Testis (tissue), 3 donors: ENCODE data around the gene MAP2K4. TPM values are rescaled to one million over a fixed set of nuclear protein-coding genes. Genes with fewer than 3 reads are reported as not detected.

Experiments
- DNase-seq: peaks from one replicate; pipeline ENCODE4 v3.0.0-alpha.2; 2019
- H3K27ac ChIP-seq, 2 donors: fragments of 200-600 bp; sonication (generic); one replicate each; pipeline ENCODE4 v1.5.1; 2019
- H3K27me3 ChIP-seq: fragments of 200-600 bp; sonication (generic); one replicate; pipeline ENCODE4 v1.5.1; 2019
- H3K36me3 ChIP-seq: fragments of 200-600 bp; sonication (generic); one replicate; pipeline ENCODE4 v1.5.1; 2017; ENCODE audit warnings: low read depth; ENCODE audit errors: missing control alignments
- H3K4me1 ChIP-seq: fragments of 200-600 bp; sonication (generic); one replicate; pipeline ENCODE4 v1.5.1; 2019
- H3K4me3 ChIP-seq, 2 donors: fragments of 200-600 bp; sonication (generic); one replicate each; pipeline ENCODE4 v1.5.1; 2017 to 2019
- H3K9me3 ChIP-seq: fragments of 200-600 bp; sonication (generic); one replicate; pipeline ENCODE4 v1.5.1; 2017
- CTCF ChIP-seq, 3 experiments: fragments of 450-650 bp in 2 of 3; fragments of 200-600 bp in 1 of 3; sonication (generic) in 1 of 3; IDR thresholded peaks; one replicate each; pipeline ENCODE4 v1.5.1; 2016 to 2019; ENCODE audit warnings: antibody characterized with exemption in 3 of 3, mild to moderate bottlenecking in 2 of 3, moderate library complexity in 1 of 3
- POLR2A ChIP-seq: fragments of 450-650 bp; IDR thresholded peaks from one replicate; pipeline ENCODE4 v1.6.1; 2017; ENCODE audit warnings: antibody characterized with exemption, mild to moderate bottlenecking, moderate library complexity
- WGBS, 2 donors: methylation state at CpG; one replicate each; pipeline ENCODE4 v1.1.5; 2018; 5-methylcytosine and 5-hydroxymethylcytosine counted together
- intact Hi-C: fragments of 100-400 bp; cut with DNase I; formaldehyde crosslinking; loops from one replicate; pipeline ENCODE4 v1.15.1; 2023; ENCODE audit warnings: low total_unique reads
- polyA plus RNA-seq: library from polyadenylated mRNA; stranded (reverse); fragments of 350-450 nt; fragmentation: Illumina TruSeq; extraction: RNeasy Lipid Tissue Mini Kit (QIAGEN cat#74804); gene quantifications from one replicate; pipeline ENCODE4 v1.2.3, GENCODE V29; 2014; ENCODE audit warnings: low read depth, low replicate concordance; ENCODE audit not compliant: insufficient read depth
- total RNA-seq, 2 donors: library from RNA; depleted of rRNA; stranded (reverse); fragments of >200 nt; gene quantifications; one replicate each; pipeline ENCODE4 v1.2.3, GENCODE V29; 2016

The MAP2K4 gene
- total and polyA plus RNA-seq, 3 donors from 2014 or later = 22.4 to 47.7 (median 46.3) TPM

GRCh38 chr17:12113156-12113555, 92.5 kb downstream of the MAP2K4 start:
- H3K36me3 ChIP-seq = no peaks in the 10 kb centered on the region
- no peak overlapping the region for H3K4me3 ChIP-seq
- no peak for TF ChIP-seq POLR2A
- no peak for TF ChIP-seq CTCF (IDR thresholded peaks at IDR 0.05)
- H3K27ac ChIP-seq = no peak overlapping the region
- 82 to 86% methylated on average over 2 of the region's 2 CpGs for WGBS, 2 donors
- intact Hi-C loops = no loop called here
- no peak for DNase-seq
- no peaks in the 10 kb centered on the region for H3K4me1 ChIP-seq
- H3K9me3 ChIP-seq = no peaks in the 10 kb centered on the region
- H3K27me3 ChIP-seq = no peaks in the 10 kb centered on the region

GRCh38 chr17:12114686-12115418, 94.2 kb downstream of the MAP2K4 start:
- no peak for DNase-seq
- Histone ChIP-seq H3K9me3 (no peaks in the 10 kb centered on the region), H3K4me1 (no peaks in the 10 kb centered on the region), H3K27me3 (no peaks in the 10 kb centered on the region), H3K36me3 (no peaks in the 10 kb centered on the region), H3K4me3 (no peak overlapping the region), H3K27ac (no peak overlapping the region)
- intact Hi-C loops = no loop called here
- 79 to 87% methylated on average over 3 of the region's 3 CpGs for WGBS, 2 donors
- TF ChIP-seq POLR2A (no peak), CTCF (IDR thresholded peaks at IDR 0.05) (no peak)

- TF ChIP-seq CTCF (IDR thresholded peaks at IDR 0.05) (no peak), POLR2A (no peak)
- H3K36me3 ChIP-seq = no peaks in the 10 kb centered on the region
- intact Hi-C loops = no loop called here
Measured at GRCh38 chr17:12116143-12116542, 95.5 kb downstream of the MAP2K4 start.

GRCh38 chr17:12118617-12119016, 97.9 kb downstream of the MAP2K4 start:
- WGBS, 2 donors = 88 to 97% methylated on average over 3 of the region's 3 CpGs
- DNase-seq = no peak
- H3K27ac ChIP-seq = no peak overlapping the region
- no peaks in the 10 kb centered on the region for H3K9me3 ChIP-seq
- no peaks in the 10 kb centered on the region for H3K4me1 ChIP-seq
- H3K27me3 ChIP-seq = no peaks in the 10 kb centered on the region
- TF ChIP-seq CTCF (IDR thresholded peaks at IDR 0.05) (no peak), POLR2A (no peak)
- H3K4me3 ChIP-seq = no peak overlapping the region
- H3K36me3 ChIP-seq = no peaks in the 10 kb centered on the region
- intact Hi-C loops = no loop called here

More at GRCh38 chr17:12116143-12116542, 95.5 kb downstream of the MAP2K4 start:
- no peak overlapping the region for H3K4me3 ChIP-seq
- H3K27ac ChIP-seq = no peak overlapping the region
- DNase-seq = no peak
- H3K4me1 ChIP-seq = no peaks in the 10 kb centered on the region
- no peaks in the 10 kb centered on the region for H3K27me3 ChIP-seq
- H3K9me3 ChIP-seq = no peaks in the 10 kb centered on the region

GRCh38 chr17:12122075-12122474, 101.4 kb downstream of the MAP2K4 start:
- no peak overlapping the region for H3K27ac ChIP-seq
- intact Hi-C loops = no loop called here
- TF ChIP-seq CTCF (IDR thresholded peaks at IDR 0.05) (no peak), POLR2A (no peak)
- no peaks in the 10 kb centered on the region for H3K27me3 ChIP-seq
- no peak for DNase-seq
- H3K36me3 ChIP-seq = no peaks in the 10 kb centered on the region
- no peaks in the 10 kb centered on the region for H3K4me1 ChIP-seq
- H3K9me3 ChIP-seq = no peaks in the 10 kb centered on the region
- 84 to 86% methylated on average over 6 of the region's 6 CpGs for WGBS, 2 donors
- H3K4me3 ChIP-seq = no peak overlapping the region
